HG02763 (cell line): Measurements from ENCODE around the gene KIAA1549.

ENCODE experiments used
- ATAC-seq: cut with Tn5 transposase; IDR thresholded peaks from one replicate; pipeline ENCODE4 v1.9.1; 2021; ENCODE audit warnings: mild to moderate bottlenecking, moderate library complexity; ENCODE audit not compliant: unreplicated experiment

The KIAA1549 gene

DNA sequence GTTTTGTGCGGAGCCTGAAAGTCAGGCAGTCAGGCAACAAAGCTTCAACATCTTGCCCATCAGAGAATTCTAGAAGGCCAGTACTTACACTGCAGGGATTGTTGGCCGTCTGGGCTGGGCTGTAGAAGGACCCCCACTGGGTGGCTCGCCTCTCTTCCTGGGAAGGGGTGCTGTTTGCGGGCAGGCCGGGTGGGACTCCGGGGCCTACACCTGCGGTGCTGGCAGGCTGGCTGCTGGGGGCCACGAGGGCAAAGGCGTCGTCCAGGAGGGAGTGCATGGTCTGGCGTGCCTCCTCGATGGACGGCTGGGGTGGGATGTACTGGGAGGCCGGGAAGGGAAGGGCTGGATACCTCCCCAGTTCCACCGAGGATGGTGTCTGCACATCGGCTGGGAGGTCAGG, 120.1 kb downstream of the KIAA1549 start:
- no peak for ATAC-seq

DNA sequence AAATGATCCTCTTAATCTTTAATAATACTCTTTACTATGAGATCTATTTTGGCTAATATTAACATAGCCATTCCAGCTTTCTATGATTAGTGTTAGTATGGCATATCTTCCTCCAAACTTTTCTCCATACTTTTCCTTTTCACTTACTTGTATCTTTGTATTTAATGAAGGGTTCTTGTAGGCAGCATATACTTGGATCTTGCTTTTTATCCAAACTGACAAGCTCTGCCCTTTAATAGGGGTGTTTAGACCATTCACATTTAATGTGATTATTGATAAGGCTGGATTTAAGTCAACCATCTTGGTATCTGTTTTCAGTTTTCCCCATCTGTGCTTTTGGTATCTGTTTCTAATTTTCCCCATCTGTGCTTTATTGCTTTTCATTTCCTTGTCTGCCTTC, 123.5 kb downstream of the KIAA1549 start:
- no peak for ATAC-seq

DNA sequence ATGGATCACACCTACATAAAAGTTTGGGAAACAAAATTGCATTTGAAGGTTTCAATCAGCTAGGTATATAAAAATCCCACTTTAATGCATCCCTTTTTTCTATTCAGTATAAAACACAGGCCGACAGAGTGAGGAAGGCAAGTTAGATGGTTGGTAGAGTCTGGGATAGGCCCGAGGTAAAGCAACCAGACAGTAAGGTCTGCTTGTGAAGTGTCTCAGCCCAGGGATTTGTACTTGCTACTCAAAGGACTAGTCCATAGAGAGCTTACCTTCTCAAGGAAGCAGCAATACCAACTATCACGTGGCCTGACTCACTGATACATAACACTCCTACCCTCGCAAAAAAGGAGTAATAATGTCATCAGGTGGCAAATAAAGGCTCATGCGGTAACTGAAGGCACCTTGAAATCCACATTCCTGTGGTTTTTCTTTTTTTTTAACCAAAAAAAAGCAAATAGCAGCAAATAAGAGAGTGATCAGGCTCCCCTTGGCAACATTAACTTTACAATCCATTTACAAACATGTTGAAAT, 127.0 kb downstream of the KIAA1549 start:
- ATAC-seq, result no peak

DNA sequence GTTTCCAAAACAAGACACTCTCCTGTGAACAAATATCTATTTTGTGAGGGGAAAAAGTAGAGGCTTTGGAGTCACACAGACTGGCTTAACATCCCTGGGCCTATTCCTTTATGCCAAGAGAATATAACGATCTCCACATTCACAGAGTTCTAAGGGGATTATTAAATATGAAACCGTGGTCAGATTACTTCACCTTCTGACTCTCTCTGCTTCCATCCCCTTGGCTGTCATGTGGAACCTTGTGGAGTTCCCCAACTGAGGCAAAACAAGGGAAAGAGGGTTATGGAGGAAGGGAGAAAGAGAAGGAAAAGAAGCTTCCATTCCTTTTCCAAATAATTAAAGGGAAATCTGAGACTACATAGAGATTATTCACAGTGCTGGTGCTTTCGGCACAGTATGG, 127.7 kb downstream of the KIAA1549 start:
- no peak for ATAC-seq

DNA sequence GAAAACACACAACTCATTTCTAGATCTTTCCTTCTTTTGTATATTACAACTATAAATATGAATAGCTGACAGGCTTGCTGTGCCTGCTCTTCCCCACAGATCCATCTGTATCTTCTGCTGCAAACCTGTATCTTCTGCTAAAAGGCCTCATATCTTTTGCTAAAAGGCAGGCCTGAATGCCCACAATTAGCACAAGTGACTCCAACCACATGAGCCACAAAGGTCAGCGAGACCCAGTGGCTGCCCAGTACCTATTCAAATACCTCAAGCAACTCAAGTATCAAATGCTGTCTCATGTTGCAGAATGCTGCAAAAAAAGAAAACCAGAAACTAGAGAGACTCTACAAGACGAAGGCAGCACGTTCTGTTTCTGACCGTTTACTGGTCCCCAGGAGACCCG, 128.7 kb downstream of the KIAA1549 start:
- ATAC-seq, result no peak

DNA sequence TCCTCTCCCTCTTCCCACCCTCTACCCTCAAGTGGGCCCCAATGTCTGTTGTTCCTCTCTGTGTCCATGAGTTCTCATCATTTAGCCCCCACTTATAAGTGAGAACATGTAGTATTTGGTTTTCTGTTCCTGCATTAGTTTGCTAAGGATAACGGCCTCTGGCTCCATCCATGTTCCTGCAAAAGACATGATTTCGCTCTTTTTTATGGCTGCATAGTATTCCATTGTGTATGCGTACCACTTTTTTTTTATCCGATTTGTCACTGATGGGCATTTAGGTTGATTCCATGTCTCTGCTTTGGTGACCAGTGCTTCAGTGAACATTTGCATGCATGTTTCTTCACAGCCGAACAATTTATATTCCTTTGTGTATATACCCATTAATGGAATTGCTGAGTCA, 131.5 kb downstream of the KIAA1549 start:
- ATAC-seq, result no peak

DNA sequence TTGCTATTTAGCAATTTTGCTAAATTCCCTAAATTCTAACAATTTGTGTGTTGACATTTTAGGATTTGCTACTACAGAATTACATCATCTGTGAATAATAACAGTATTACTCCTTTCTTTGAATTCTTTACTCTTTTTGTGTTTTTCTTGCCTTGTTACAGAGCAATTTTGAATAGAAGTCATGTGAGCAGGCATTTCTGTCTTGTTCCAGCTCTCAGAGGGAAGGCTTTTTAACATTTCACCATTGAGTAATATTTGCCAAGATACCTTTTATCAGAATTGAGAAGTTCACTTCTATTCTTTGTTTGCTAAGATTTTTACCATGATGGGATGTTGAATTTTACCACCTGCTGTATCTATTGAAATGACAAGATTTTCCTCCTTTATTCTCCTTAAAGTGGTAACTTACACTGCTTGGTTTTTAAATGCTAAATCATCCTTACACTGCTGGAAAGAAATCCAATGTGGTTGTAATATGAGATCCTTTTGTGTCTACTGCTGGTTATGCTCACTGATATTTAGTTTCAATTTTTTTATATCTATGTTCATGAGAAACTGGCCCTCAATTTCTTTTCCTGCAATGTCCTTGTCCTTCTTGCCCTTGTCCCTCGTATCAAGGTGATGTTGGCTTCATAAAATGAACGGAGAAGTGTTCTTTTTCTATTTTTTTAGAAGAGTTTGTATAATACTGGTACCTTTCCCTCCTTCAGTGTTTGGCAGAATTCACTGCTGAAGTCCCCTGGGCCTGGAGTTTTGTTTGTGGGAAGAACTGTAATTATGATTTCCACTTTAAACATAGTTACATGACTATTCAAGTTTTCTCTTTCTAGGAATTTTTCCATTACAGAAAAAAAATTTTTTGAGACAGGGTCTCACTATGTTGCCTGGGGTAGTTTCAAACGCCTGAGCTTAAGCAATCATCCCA, 132.9 kb downstream of the KIAA1549 start:
- no peak for ATAC-seq

DNA sequence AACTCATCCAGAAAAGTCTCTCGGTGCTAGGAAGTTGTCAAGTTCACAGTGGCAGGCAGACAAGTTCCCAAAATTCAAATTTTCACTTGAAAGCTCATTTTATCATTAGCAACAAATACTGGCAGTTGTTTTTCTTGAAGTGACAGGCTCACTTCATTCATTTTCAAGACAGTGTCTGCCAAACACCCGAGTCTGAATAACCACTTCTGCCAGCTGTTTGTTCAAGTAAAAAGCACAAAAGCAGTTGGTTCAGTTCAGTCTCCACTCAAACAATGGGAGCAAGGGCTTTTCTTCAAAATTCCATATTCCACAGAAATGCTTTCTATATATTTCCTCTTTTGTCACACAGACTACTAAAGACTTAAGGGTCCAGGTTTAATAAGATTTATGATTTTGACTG, 135.5 kb downstream of the KIAA1549 start:
- ATAC-seq, result no peak

DNA sequence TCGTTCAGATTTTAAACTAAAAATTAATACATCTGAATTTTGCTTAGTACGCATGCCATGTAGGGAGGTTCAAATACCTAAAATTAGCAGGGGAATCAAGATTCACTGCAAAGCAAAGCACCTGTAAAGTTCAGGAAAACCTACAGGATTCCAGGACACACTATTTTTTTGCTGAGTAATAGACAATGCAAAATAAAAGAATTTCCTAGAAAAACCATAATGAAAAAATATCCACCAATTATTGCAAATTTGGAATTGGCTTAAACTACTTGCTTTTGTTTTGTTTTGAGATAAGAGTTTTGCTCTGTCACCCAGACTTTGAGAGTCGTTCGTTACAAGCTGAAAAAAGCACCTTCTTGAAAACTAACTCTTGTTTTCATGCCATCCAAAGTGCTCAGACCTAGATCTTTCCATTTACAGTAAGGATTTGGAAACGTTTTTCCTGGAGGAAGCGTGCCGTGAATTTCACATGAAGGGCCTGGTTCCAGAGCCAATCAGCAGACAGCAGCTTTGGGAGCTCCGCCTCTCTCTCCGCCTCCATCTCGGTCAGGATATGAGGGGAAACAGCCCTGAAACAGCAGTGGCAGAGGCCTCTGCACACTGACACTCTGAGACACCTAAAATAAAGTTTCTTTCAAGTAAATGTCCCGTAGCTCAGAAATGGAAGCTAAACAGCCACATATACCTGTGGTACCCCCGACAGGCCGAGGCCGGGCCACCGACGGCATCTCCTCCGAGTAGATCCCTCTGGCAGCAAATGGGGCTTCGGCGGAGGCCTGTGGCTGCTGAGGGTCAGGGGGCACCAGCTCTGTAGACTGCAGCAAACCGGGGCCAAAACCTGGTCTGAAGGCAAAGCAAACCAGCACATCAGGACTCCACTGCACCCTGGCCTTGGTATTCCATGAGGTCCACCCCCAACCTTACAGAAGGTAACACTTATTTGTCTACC, 137.3 kb downstream of the KIAA1549 start:
- ATAC-seq, result no peak

DNA sequence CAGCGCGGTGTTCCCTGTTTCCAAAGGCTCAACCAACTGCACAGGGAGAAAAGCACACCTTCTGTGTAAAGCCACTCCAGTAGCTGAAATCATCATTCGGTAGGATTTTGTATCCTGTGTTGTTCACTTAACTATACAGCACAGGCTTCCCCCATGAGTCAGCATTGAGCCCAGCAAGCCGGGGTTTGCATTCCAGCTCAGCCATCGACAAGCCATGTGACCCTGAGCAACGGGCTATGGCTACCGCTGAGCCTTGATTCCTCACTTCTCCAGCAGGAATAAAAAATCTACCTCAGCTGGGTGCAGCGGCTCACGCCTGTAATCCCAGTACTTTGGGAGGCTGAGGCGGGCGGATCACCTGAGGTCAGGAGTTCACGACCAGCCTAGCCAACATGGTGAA, 139.1 kb downstream of the KIAA1549 start:
- no peak for ATAC-seq

DNA sequence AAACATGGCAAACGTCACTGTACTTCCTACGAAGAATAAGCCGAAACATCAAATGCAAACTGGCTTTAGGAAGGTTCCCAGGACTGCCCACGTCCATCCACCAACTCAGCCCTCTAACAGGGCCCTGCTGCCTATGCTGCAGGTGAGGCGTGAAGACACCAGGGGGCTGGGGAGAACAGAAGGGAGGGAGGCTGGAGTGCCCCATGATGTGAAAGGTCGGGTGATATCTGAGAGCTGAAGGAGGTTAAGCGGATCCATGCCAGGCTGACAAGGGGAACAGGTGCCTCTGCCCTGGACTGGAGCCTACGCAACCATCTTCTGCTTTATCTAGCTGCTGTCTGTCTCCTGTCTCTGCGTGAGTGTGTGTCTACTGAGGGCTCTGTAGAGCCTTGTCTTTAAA, 143.0 kb downstream of the KIAA1549 start:
- no peak for ATAC-seq

DNA sequence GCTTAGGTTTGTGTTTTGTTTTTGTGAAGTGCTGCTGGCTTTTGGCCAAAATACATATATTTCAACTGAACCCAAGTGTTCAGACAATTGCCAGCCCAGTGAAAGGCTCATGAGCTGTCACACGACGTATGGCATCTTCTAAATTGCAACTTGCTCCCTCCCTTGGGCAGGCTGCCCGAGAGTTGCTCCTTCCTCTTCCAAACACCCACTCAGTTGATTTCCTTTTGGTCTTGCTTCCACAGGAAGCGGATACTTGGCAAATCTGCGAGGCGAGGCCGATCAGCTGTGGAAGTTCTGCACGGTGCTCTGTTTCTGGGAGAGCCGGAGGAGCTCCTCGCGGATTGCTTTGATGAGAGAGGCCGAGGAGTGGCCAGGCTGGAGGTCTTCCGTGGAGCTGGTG, 143.6 kb downstream of the KIAA1549 start:
- no peak for ATAC-seq

DNA sequence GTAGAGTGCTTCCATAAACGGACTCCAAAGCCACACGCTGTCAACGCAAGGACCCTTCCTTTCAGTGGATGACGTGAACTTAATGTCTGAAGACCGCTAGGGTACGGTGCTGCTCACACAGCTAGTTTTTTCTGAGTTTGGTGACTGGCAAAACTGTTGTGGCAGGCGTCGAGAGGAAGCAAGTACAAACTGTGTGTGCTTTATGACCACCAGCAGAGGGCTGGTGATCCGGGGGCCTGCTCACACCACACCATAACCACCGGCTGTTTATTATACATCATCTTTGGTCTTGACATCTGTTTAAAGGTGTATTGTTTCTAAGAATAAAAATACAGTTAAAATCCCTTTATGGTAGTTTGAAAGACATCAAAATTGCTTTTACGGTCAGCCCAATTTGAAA, 146.1 kb downstream of the KIAA1549 start:
- ATAC-seq, result no peak

DNA sequence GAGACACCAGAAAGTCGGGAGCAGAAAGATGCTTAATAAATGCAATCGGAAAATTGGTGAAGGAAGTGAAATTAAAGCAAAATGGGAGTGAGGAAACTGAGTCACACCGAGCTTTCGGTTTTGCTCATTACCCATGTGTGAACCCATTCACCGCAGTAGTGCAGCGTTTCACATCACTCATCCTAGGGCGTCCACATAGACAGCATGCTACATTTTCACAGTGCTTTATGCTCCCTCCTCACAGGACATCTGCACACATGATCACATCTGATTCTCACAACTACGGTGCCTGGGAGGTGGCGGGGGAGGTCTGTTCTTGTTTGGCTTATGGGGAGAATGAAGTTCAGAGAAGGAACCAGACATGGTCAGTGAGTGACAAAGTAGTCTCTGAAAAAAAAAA, 146.6 kb downstream of the KIAA1549 start:
- ATAC-seq, result no peak

DNA sequence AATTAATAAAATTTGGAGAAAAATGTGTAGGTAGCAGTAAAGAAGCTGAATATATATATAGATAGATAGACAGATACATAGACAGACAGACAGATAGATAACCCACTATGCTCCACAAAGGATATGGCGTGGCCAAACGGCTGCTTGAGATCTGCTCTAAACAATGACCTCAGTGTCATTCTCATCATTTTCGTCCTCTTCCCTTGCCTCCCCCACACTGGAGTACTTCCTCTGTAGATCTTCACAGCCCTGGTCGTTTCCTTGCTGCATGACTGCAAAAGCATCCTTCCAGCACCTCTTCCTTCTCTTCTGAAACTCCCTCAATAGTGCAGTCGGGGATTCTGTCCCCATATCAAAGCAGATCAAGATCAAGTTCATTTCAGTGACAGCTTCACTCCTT, 147.6 kb downstream of the KIAA1549 start:
- no peak for ATAC-seq

DNA sequence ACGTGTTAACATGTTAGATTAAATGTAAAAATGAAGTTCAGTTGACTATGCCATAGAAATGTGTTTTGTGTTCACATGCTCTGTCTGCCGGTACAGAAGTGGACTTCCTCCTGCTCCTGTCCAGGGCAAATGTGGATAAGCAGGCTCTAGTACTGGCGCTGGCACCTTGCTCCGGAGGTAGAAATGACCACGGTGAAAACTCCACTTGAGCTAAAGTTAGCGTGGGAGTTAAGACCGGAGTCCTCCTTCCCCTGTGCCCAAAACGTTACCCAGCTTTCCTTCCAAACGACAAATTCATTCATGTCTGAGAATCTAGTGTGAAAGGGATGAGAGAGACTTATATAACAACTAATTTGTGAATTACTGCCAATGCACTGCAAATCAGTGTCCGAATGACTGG, 148.2 kb downstream of the KIAA1549 start:
- no peak for ATAC-seq

DNA sequence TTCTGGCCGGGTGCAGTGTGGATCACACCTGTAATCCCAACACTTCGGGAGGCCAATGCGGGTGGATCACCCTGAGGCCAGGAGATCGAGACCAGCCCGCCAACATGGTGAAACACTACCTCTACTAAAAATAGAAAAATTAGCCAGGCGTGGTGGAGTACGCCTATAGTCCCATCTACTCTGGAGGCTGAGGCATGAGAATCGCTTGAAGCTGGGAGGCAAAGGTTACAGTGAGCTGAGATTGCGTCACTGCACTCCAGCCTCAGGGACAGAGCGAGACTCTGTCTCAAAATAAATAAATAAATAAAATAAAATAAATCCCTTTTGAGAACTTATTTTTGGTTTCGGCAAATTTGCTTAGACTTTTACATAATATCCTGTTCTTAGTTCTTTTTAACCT, 151.9 kb downstream of the KIAA1549 start:
- no peak for ATAC-seq

DNA sequence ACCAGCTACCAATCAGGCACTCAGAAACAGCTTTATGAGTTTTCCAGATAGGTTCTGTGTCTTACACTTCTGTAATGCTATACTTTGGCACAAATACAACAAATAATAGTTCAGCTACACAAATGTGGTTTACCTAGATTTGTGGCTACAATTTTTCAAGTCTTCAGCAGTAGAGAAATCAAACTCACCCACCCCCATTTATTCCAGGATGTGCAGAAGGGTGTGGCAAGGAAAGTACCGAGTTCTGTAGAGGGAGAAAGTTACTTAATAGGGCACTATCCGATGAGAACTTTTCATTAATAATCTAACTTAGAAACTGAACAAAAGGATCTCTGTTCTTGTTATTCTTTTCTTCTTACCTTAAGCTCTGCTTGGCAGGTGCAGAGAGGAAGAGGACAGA, 152.9 kb downstream of the KIAA1549 start:
- no peak for ATAC-seq

DNA sequence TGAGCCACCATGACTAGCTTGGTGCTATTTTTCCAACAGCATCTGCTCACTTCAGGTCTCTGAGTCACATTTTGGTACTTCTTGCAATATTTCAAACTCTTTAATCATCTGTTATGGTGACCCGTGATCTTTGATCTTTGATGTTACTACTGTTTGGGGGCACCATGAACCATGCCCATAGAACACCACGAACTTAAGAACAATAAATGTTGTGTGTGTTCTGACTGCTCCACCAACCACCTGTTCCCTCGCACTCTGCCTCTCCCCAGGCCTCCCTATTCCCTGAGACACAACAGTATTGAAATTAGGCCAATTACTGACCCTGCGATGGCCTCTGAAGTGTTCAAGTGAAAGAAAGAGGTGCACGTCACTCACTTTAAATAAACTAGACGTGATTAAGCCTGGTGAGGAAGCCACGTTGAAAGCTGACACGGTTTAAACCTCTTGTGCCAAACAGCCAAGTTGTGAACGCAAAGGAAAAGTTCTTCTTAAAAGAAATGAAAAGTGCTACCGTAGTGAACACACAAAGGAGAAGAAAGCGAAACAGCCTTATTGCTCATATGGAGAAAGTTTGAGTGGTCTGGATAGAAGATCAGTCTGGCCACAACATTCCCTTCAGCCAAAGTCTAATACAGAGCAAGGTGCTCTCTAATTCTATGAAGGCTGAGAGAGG, 156.0 kb downstream of the KIAA1549 start:
- no peak for ATAC-seq

DNA sequence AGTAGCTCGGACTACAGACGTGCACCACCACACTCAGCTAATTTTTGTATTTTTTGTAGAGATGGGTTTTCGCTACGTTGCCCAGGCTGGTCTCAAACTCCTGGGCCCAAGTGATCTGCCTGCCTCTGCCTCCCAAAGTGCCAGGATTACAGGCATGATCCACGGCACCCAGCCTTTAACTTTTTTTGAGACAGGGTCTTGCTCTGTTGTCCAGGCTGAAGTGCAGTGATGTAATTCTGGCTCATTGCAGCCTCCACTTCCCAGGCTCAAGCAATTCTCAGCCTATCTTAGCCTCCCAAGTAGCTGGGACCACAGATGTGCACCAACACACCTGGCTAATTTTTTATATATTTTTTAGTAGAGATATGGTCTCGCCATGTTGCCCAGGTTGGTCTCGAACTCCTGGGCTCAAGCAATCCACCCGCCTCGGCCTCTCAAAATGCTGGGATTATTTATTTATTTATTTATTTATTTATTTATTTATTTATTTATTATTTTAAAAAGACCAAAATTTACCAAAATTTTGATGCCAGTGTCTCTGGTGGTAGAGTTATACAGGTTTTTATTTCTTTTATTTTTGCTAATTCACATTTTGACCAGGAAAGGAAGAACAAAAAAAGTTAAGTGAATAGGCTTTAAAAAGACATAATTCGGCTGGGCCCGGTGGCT, 158.2 kb downstream of the KIAA1549 start:
- ATAC-seq, result no peak
